ENCODE data around the gene DHX38. TPM values are rescaled to one million over a fixed set of nuclear protein-coding genes. Genes with fewer than 3 reads are reported as not detected.

Gene DHX38
- total and polyA plus RNA-seq, 4 experiments from 2014 or later = 16.9 to 120 (median 76.0) TPM

- H3K4me3 ChIP-seq (ENCODE audit: low read length in 2 of 2) = no peak overlapping the region
- Mint-ChIP-seq H3K36me3 (peaks cover 37 to 42% of the 10 kb centered on the region in 2 donors), H3K9me3 (peaks cover 0 to 13% (median 5%) of the 10 kb centered on the region in 8 donors), H3K27me3 (no peaks in the 10 kb centered on the region), H3K4me1 (peaks cover 0 to 4% (median under 1%) of the 10 kb centered on the region in 4 donors), H3K27ac (no peak overlapping the region), H3K4me3 (no peak overlapping the region)
- DNase-seq = no peak
- intact Hi-C loops (cut with micrococcal nuclease) = no loop called here
- H3K9me3 ChIP-seq (ENCODE audit: control insufficient read depth in 1 of 2, low read length in 2 of 2) = peaks cover 0 to 5% of the 10 kb centered on the region in 2 donors
- peaks cover 25% of the 10 kb centered on the region for H3K36me3 ChIP-seq (ENCODE audit: insufficient read depth, low read length)
- no peaks in the 10 kb centered on the region for H3K4me1 ChIP-seq (ENCODE audit: insufficient read depth, low read length)
- no peak overlapping the region for H3K27ac ChIP-seq (ENCODE audit: low read depth, low read length)
- H3K27me3 ChIP-seq (ENCODE audit: insufficient read depth, low read length) = no peaks in the 10 kb centered on the region
- ChIA-PET POLR2A (ENCODE audit: partially characterized antibody) (no interaction called here), CTCF (ENCODE audit: partially characterized antibody) (interaction anchor here (1.2 kb wide), 1 partner anchor 10 kb away, joined by 3 read pairs; no protein-coding TSS in a partner anchor)
Measured at GRCh38 chr16:72083778-72084404, 9.8 kb upstream of the DHX38 start.

- no peaks in the 10 kb centered on the region for H3K27me3 Mint-ChIP-seq
- POLR2A ChIA-PET (ENCODE audit: partially characterized antibody) = no interaction called here
- H3K36me3 ChIP-seq (ENCODE audit: insufficient read depth, low read length) = peaks cover 30% of the 10 kb centered on the region
- H3K4me3 Mint-ChIP-seq = no peak overlapping the region
- H3K27ac ChIP-seq (ENCODE audit: low read depth, low read length) = no peak overlapping the region
- H3K4me3 ChIP-seq (ENCODE audit: low read length in 2 of 2) = no peak overlapping the region
- CTCF ChIA-PET (ENCODE audit: partially characterized antibody) = no interaction called here
- peaks cover 0 to 5% of the 10 kb centered on the region in 2 donors for H3K9me3 ChIP-seq (ENCODE audit: control insufficient read depth in 1 of 2, low read length in 2 of 2)
- DNase-seq = no peak
- intact Hi-C loops (cut with micrococcal nuclease) = no loop called here
- peaks cover 0 to 13% (median 5%) of the 10 kb centered on the region in 8 donors for H3K9me3 Mint-ChIP-seq
- no peak overlapping the region for H3K27ac Mint-ChIP-seq
- H3K36me3 Mint-ChIP-seq = peaks cover 43 to 48% of the 10 kb centered on the region in 2 donors
- H3K27me3 ChIP-seq (ENCODE audit: insufficient read depth, low read length) = no peaks in the 10 kb centered on the region
- peaks cover 0 to 6% (median 2%) of the 10 kb centered on the region in 4 donors for H3K4me1 Mint-ChIP-seq
- H3K4me1 ChIP-seq (ENCODE audit: insufficient read depth, low read length) = no peaks in the 10 kb centered on the region
Measured at GRCh38 chr16:72084445-72084844, 9.2 kb upstream of the DHX38 start.

- Histone ChIP-seq H3K27me3 (ENCODE audit: insufficient read depth, low read length) (no peaks in the 10 kb centered on the region), H3K36me3 (ENCODE audit: insufficient read depth, low read length) (peaks cover 36% of the 10 kb centered on the region), H3K9me3 (ENCODE audit: control insufficient read depth in 1 of 2, low read length in 2 of 2) (peaks cover 0 to 5% of the 10 kb centered on the region in 2 donors), H3K4me1 (ENCODE audit: insufficient read depth, low read length) (no peaks in the 10 kb centered on the region), H3K27ac (ENCODE audit: low read depth, low read length) (no peak overlapping the region), H3K4me3 (ENCODE audit: low read length in 2 of 2) (no peak overlapping the region)
- peaks cover 44 to 54% of the 10 kb centered on the region in 2 donors for H3K36me3 Mint-ChIP-seq
- no peak overlapping the region for H3K27ac Mint-ChIP-seq
- H3K4me3 Mint-ChIP-seq = no peak overlapping the region
- intact Hi-C loops (cut with micrococcal nuclease) = no loop called here
- ChIA-PET POLR2A (ENCODE audit: partially characterized antibody) (no interaction called here), CTCF (ENCODE audit: partially characterized antibody) (no interaction called here)
- no peaks in the 10 kb centered on the region for H3K27me3 Mint-ChIP-seq
- H3K4me1 Mint-ChIP-seq = peaks cover 0 to 6% (median 2%) of the 10 kb centered on the region in 4 donors
- DNase-seq = no peak
- H3K9me3 Mint-ChIP-seq = peaks cover 0 to 13% (median 5%) of the 10 kb centered on the region in 8 donors
Measured at GRCh38 chr16:72085002-72085401, 8.6 kb upstream of the DHX38 start.

DNA sequence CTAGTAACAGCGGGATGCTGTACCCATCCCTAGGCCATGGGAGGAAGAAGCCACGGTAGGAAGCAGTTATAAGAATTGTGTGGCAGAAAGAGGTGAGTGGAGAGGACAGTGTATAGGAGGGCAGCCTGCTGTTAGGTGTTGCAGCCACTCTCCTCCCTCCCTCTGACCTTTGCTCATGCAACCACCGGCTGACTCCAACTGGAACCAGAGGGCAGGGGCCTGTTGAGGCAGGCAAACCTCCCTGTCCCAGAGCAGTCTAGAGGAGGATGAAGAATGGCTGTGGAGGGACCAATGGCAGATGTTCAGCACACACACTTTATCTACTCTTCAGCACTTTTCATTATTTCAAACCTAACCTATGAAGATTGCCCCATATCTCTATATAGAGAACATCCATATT, 2.4 kb upstream of the DHX38 start:
- no peak for DNase-seq
- Histone ChIP-seq H3K4me1 (ENCODE audit: insufficient read depth, low read length) (peaks cover 43% of the 10 kb centered on the region), H3K27ac (ENCODE audit: low read depth, low read length) (no peak overlapping the region), H3K4me3 (ENCODE audit: low read length in 2 of 2) (no peak overlapping the region), H3K36me3 (ENCODE audit: insufficient read depth, low read length) (peaks cover 42% of the 10 kb centered on the region), H3K9me3 (ENCODE audit: control insufficient read depth in 1 of 2, low read length in 2 of 2) (no peaks in the 10 kb centered on the region), H3K27me3 (ENCODE audit: insufficient read depth, low read length) (no peaks in the 10 kb centered on the region)
- Mint-ChIP-seq H3K4me3 (peak overlapping the region in 7 of 8 donors; percentile 27 to 100 (median 71)), H3K36me3 (peaks cover 39 to 66% of the 10 kb centered on the region in 2 donors), H3K27me3 (no peaks in the 10 kb centered on the region), H3K9me3 (no peaks in the 10 kb centered on the region), H3K27ac (peak overlapping the region in 5 of 7 donors; percentile 3 to 90 (median 30)), H3K4me1 (peaks cover 34 to 62% (median 45%) of the 10 kb centered on the region in 4 donors)
- ChIA-PET CTCF (ENCODE audit: partially characterized antibody) (no interaction called here), POLR2A (ENCODE audit: partially characterized antibody) (no interaction called here)
- intact Hi-C loops (cut with micrococcal nuclease) = loop anchor here (5.0 to 10.0 kb wide), 3 partner anchors 366 to 576 kb away; partner anchors contain the start of gene PHLPP2

GRCh38 chr16:72092832-72093447, 707 bp upstream of the DHX38 start:
- H3K27ac Mint-ChIP-seq = peak overlapping the region; percentile 90 to 100 (median 100)

GRCh38 chr16:72094266-72094610, 591 bp downstream of the DHX38 start:
- Histone ChIP-seq H3K27me3 (ENCODE audit: insufficient read depth, low read length) (no peaks in the 10 kb centered on the region), H3K4me1 (ENCODE audit: insufficient read depth, low read length) (peaks cover 43% of the 10 kb centered on the region), H3K9me3 (ENCODE audit: control insufficient read depth in 1 of 2, low read length in 2 of 2) (no peaks in the 10 kb centered on the region), H3K27ac (ENCODE audit: low read depth, low read length) (peak overlapping the region; percentile 90), H3K4me3 (ENCODE audit: low read length in 2 of 2) (peak overlapping the region; percentile 82 to 88), H3K36me3 (ENCODE audit: insufficient read depth, low read length) (peaks cover 46% of the 10 kb centered on the region)
- Mint-ChIP-seq H3K36me3 (peaks cover 45 to 70% of the 10 kb centered on the region in 2 donors), H3K4me1 (peaks cover 39 to 58% (median 47%) of the 10 kb centered on the region in 4 donors), H3K9me3 (no peaks in the 10 kb centered on the region), H3K27me3 (no peaks in the 10 kb centered on the region), H3K4me3 (peak overlapping the region; percentile 97 to 100 (median 100)), H3K27ac (peak overlapping the region; percentile 90 to 100 (median 100))
- POLR2A ChIA-PET (ENCODE audit: partially characterized antibody) = interaction anchor here (0.6 to 2.2 kb wide), 5 partner anchors 9 to 610 kb away, joined by 3 to 9 read pairs (median 3); no protein-coding TSS in a partner anchor
- DNase-seq = peak in 1 of 5 donors; percentile 48
- CTCF ChIA-PET (ENCODE audit: partially characterized antibody) = interaction anchor here (0.7 kb wide), 1 partner anchor 529 kb away, joined by 3 read pairs; no protein-coding TSS in a partner anchor
- intact Hi-C loops (cut with micrococcal nuclease) = loop anchor here (5.0 to 10.0 kb wide), 3 partner anchors 369 to 573 kb away; partner anchors contain the start of gene PHLPP2

More at GRCh38 chr16:72092832-72093447, 707 bp upstream of the DHX38 start:
- ChIA-PET POLR2A (ENCODE audit: partially characterized antibody) (interaction anchor here (0.7 to 2.2 kb wide), 4 partner anchors 210 to 609 kb away, joined by 4 to 9 read pairs (median 7); partner anchors contain the start of gene ZNF821), CTCF (ENCODE audit: partially characterized antibody) (interaction anchor here (0.6 to 1.6 kb wide), 4 partner anchors 15 to 211 kb away, joined by 3 to 4 read pairs (median 4); no protein-coding TSS in a partner anchor)
- H3K27me3 Mint-ChIP-seq = no peaks in the 10 kb centered on the region
- H3K36me3 ChIP-seq (ENCODE audit: insufficient read depth, low read length) = peaks cover 46% of the 10 kb centered on the region
- H3K4me1 Mint-ChIP-seq = peaks cover 39 to 62% (median 47%) of the 10 kb centered on the region in 4 donors
- H3K9me3 Mint-ChIP-seq = no peaks in the 10 kb centered on the region
- DNase-seq = no peak
- peaks cover 45 to 70% of the 10 kb centered on the region in 2 donors for H3K36me3 Mint-ChIP-seq
- H3K4me3 ChIP-seq (ENCODE audit: low read length in 2 of 2) = peak overlapping the region; percentile 82 to 88
- peaks cover 43% of the 10 kb centered on the region for H3K4me1 ChIP-seq (ENCODE audit: insufficient read depth, low read length)
- H3K4me3 Mint-ChIP-seq = peak overlapping the region; percentile 97 to 100 (median 100)
- H3K27ac ChIP-seq (ENCODE audit: low read depth, low read length) = peak overlapping the region; percentile 90
- H3K27me3 ChIP-seq (ENCODE audit: insufficient read depth, low read length) = no peaks in the 10 kb centered on the region
- intact Hi-C loops (cut with micrococcal nuclease) = loop anchor here (1.0 to 10.0 kb wide), 5 partner anchors 85 to 574 kb away; partner anchors contain the start of genes DHODH, IST1 and PHLPP2
- H3K9me3 ChIP-seq (ENCODE audit: control insufficient read depth in 1 of 2, low read length in 2 of 2) = no peaks in the 10 kb centered on the region

GRCh38 chr16:72098936-72099335, 5.3 kb downstream of the DHX38 start:
- peaks cover 17 to 22% (median 20%) of the 10 kb centered on the region in 4 donors for H3K4me1 Mint-ChIP-seq
- DNase-seq = no peak
- peak overlapping the region in 1 of 7 donors; percentile 12 for H3K27ac Mint-ChIP-seq
- intact Hi-C loops (cut with micrococcal nuclease) = loop anchor here (1.0 to 10.0 kb wide), 2 partner anchors 33 to 374 kb away; partner anchors contain the start of gene PHLPP2
- no peak overlapping the region for H3K27ac ChIP-seq (ENCODE audit: low read depth, low read length)
- H3K36me3 ChIP-seq (ENCODE audit: insufficient read depth, low read length) = peaks cover 83% of the 10 kb centered on the region
- no peaks in the 10 kb centered on the region for H3K27me3 Mint-ChIP-seq
- no peak overlapping the region for H3K4me3 ChIP-seq (ENCODE audit: low read length in 2 of 2)
- H3K27me3 ChIP-seq (ENCODE audit: insufficient read depth, low read length) = no peaks in the 10 kb centered on the region
- ChIA-PET CTCF (ENCODE audit: partially characterized antibody) (interaction anchor here (1.4 kb wide), 1 partner anchor 32 kb away, joined by 4 read pairs; no protein-coding TSS in a partner anchor), POLR2A (ENCODE audit: partially characterized antibody) (no interaction called here)
- H3K9me3 Mint-ChIP-seq = no peaks in the 10 kb centered on the region
- H3K4me1 ChIP-seq (ENCODE audit: insufficient read depth, low read length) = peaks cover 21% of the 10 kb centered on the region
- H3K4me3 Mint-ChIP-seq = no peak overlapping the region
- no peaks in the 10 kb centered on the region for H3K9me3 ChIP-seq (ENCODE audit: control insufficient read depth in 1 of 2, low read length in 2 of 2)
- H3K36me3 Mint-ChIP-seq = peaks cover 76 to 87% of the 10 kb centered on the region in 2 donors

Measured in CD4-positive, alpha-beta memory T cell (primary cell).